Measurements from ENCODE around the gene CASP8AP2.

DNA sequence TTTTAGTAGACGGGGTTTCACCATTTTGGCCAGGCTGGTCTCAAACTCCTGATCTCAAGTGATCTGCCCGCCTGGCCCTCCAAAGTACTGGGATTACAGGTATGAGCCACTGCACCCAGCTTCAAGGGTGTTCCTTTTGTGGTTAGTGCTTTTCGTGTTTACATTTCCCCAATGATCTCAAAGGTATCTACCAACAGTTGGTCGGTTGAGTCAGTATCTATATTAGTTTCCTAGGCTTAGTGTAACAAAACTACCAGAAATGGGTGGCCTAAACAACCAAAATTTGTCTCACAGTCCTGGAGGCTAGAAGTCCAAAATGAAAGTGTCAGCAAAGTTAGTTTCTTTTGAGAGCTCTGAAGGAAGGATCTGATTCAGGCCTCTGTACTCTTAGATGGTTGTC lies 30.1 kb downstream of the CASP8AP2 start:
- TF ChIP-seq CTCF (IDR thresholded peaks at IDR 0.05) (no peak), POLR2A (IDR thresholded peaks at IDR 0.05) (no peak), EP300 (IDR thresholded peaks at IDR 0.05; ENCODE audit: low read depth) (no peak), POLR2AphosphoS5 (IDR thresholded peaks at IDR 0.05) (no peak)
